Body of pancreas (tissue), 4 donors: ENCODE data around the gene TNFRSF11A.

Experiments
- CTCF ChIP-seq, 7 experiments: fragments of 450-650 bp in 4 of 7; fragments of 200-600 bp in 3 of 7; sonication (generic) in 3 of 7; IDR thresholded peaks; one replicate each; pipeline ENCODE4 v1.5.1; 2016 to 2019; ENCODE audit warnings: antibody characterized with exemption in 7 of 7
- POLR2A ChIP-seq, 3 donors: fragments of 450-650 bp; IDR thresholded peaks; one replicate each; pipeline ENCODE4 v1.6.1; 2016; ENCODE audit warnings: antibody characterized with exemption in 3 of 3, mild to moderate bottlenecking in 2 of 3

- TF ChIP-seq CTCF (IDR thresholded peaks at IDR 0.05): no peak
- TF ChIP-seq POLR2A (IDR thresholded peaks at IDR 0.05): no peak
These were observed 49.4 kb downstream of the TNFRSF11A start for GRCh38 chr18:62374410-62374965.
